Stimulated activated CD4-positive, alpha-beta T cell treated with anti-CD3 and anti-CD28 coated beads, Interleukin-2, amount 100 ng/mL, for 48 hours (primary cell): Measurements from ENCODE around the gene SMAP1.

Experiments used
- DNase-seq, 2 donors: peaks; one replicate each; pipeline ENCODE4 v3.0.0-alpha.2; 2020

SMAP1 gene

GRCh38 chr6:70667711-70668498 lies at the start of gene SMAP1:
Gene SMAP1, plus strand, starts transcription at chr6:70667883. Its CDS starts 141 bp downstream, at chr6:70668024.
- peak; percentile 90 to 94 for DNase-seq

GRCh38 chr6:70620746-70621145 lies 46.9 kb upstream of the SMAP1 start:
- DNase-seq, result no peak

- no peak for DNase-seq
Measured at GRCh38 chr6:70622461-70622860, 45.2 kb upstream of the SMAP1 start.

GRCh38 chr6:70625436-70625835 lies 42.2 kb upstream of the SMAP1 start:
- no peak for DNase-seq

GRCh38 chr6:70627500-70628254 lies 40.0 kb upstream of the SMAP1 start:
- DNase-seq, result no peak

- DNase-seq, result no peak
Measured at GRCh38 chr6:70629929-70630328, 37.8 kb upstream of the SMAP1 start.

GRCh38 chr6:70633870-70634269 lies 33.8 kb upstream of the SMAP1 start:
- no peak for DNase-seq

GRCh38 chr6:70636596-70636995 lies 31.1 kb upstream of the SMAP1 start:
- no peak for DNase-seq

GRCh38 chr6:70638468-70638867 lies 29.2 kb upstream of the SMAP1 start:
- DNase-seq, result no peak

GRCh38 chr6:70651326-70651905 lies 16.3 kb upstream of the SMAP1 start:
- peak; percentile 7 to 21 for DNase-seq

- no peak for DNase-seq
Measured at GRCh38 chr6:70652216-70652615, 15.5 kb upstream of the SMAP1 start.

GRCh38 chr6:70657706-70658105 lies 10.0 kb upstream of the SMAP1 start:
- DNase-seq, result no peak

- no peak for DNase-seq
Measured at GRCh38 chr6:70663881-70664466, 3.7 kb upstream of the SMAP1 start.

GRCh38 chr6:70666706-70667105 lies 977 bp upstream of the SMAP1 start:
- DNase-seq, result no peak

GRCh38 chr6:70667256-70667710 lies 400 bp upstream of the SMAP1 start:
- no peak for DNase-seq

- no peak for DNase-seq
Measured at GRCh38 chr6:70668499-70668812, 773 bp downstream of the SMAP1 start.

GRCh38 chr6:70669133-70669532 lies 1.4 kb downstream of the SMAP1 start:
- DNase-seq, result no peak

- DNase-seq, result no peak
Measured at GRCh38 chr6:70672549-70672948, 4.9 kb downstream of the SMAP1 start.

- no peak for DNase-seq
Measured at GRCh38 chr6:70673054-70673453, 5.4 kb downstream of the SMAP1 start.

- DNase-seq, result no peak
Measured at GRCh38 chr6:70673601-70674000, 5.9 kb downstream of the SMAP1 start.

GRCh38 chr6:70675822-70676221 lies 8.1 kb downstream of the SMAP1 start:
- DNase-seq, result no peak

GRCh38 chr6:70676821-70677220 lies 9.1 kb downstream of the SMAP1 start:
- no peak for DNase-seq

GRCh38 chr6:70680396-70680795 lies 12.7 kb downstream of the SMAP1 start:
- no peak for DNase-seq
